ENCODE measurements around the gene KLF15. TPM values are rescaled to one million over a fixed set of nuclear protein-coding genes. Genes with fewer than 3 reads are reported as not detected.

The KLF15 gene
- total and polyA plus RNA-seq, 2 of the 4 experiments (the other 2 are of a cell fraction): 0.18 to 0.24 TPM

GRCh38 chr3:126337980-126338651 is 19.1 kb downstream of the KLF15 start:
- ChIA-PET CTCF (no interaction called here), POLR2A (ENCODE audit: unreplicated experiment) (no interaction called here)
- H3K9me1 ChIP-seq (ENCODE audit: insufficient read depth, low read length): no peaks in the 10 kb centered on the region
- no TSS peak for BruUV-seq (replicated peaks)
- no peak overlapping the region for H3K23ac ChIP-seq (ENCODE audit: low read depth, low read length)
- H3K4me3 ChIP-seq (ENCODE audit: insufficient read depth, low read depth, low read length): no peak overlapping the region
- H2BK120ac ChIP-seq (ENCODE audit: low read depth, low read length): no peak overlapping the region
- H3K56ac ChIP-seq (ENCODE audit: extremely low read depth, insufficient read depth, low read length): no peak overlapping the region
- no peaks in the 10 kb centered on the region for H3K4me1 ChIP-seq (ENCODE audit: control insufficient read depth, insufficient read depth, low read length)
- H4K8ac ChIP-seq (ENCODE audit: low read depth in 2 of 2, low read length in 2 of 2): no peak overlapping the region
- dilution Hi-C loops (cut with HindIII; ENCODE audit: low sequenced_read_pairs, unreplicated experiment): no loop called here
- H3K9me3 ChIP-seq (ENCODE audit: control insufficient read depth, insufficient read depth, low read length): no peaks in the 10 kb centered on the region
- no peak overlapping the region for H3K27ac ChIP-seq (ENCODE audit: insufficient read depth, low read length)
- no peak overlapping the region for H3K18ac ChIP-seq (ENCODE audit: low read depth, low read length)
- H2AFZ ChIP-seq (replicated peaks; ENCODE audit: low read length, poor library complexity): no peak overlapping the region
- H3K79me1 ChIP-seq (ENCODE audit: low read depth in 1 of 2, low read length in 2 of 2): no peaks in the 10 kb centered on the region
- no peak for DNase-seq
- H2BK15ac ChIP-seq (ENCODE audit: low read depth, low read length): no peak overlapping the region
- no peaks in the 10 kb centered on the region for H3K36me3 ChIP-seq (ENCODE audit: control insufficient read depth, insufficient read depth, low read length)
- in situ Hi-C loops (cut with MboI; ENCODE audit: low sequenced_read_pairs): no loop called here
- TF ChIP-seq POLR2A (IDR thresholded peaks at IDR 0.05; ENCODE audit: low read depth, low read length) (no peak), ELK1 (IDR thresholded peaks at IDR 0.05; ENCODE audit: borderline replicate concordance, low read depth, low read length) (no peak), CTCF (conservative IDR thresholded peaks at IDR 0.05; ENCODE audit: low read depth, low read length) (no peak), MAZ (IDR thresholded peaks at IDR 0.05; ENCODE audit: borderline replicate concordance, low read depth, low read length) (no peak), RAD21 (IDR thresholded peaks at IDR 0.05; ENCODE audit: low read length) (no peak), RFX5 (IDR thresholded peaks at IDR 0.05; ENCODE audit: low read depth, low read length) (no peak), CHD1 (IDR thresholded peaks at IDR 0.05; ENCODE audit: low read depth, low read length) (no peak), MAFK (IDR thresholded peaks at IDR 0.05; ENCODE audit: low read depth, low read length) (no peak), RCOR1 (IDR thresholded peaks at IDR 0.05; ENCODE audit: insufficient replicate concordance, low read length) (no peak), MXI1 (IDR thresholded peaks at IDR 0.05; ENCODE audit: borderline replicate concordance, low read depth, low read length) (no peak), USF2 (IDR thresholded peaks at IDR 0.05; ENCODE audit: low read depth, low read length) (no peak)
- H2AK5ac ChIP-seq (ENCODE audit: low read depth, low read length): no peak overlapping the region
- H4K20me1 ChIP-seq (ENCODE audit: insufficient read depth, low read length): no peaks in the 10 kb centered on the region
- H3K14ac ChIP-seq (replicated peaks; ENCODE audit: low read depth, low read length): no peak overlapping the region
- 69% methylated on average over 7 of the region's 11 CpGs; no CpG with 5 or more reads in 1 of the 2 experiments for WGBS, 2 experiments (ENCODE audit: extremely low coverage in 2 of 2, insufficient read length in 1 of 2)
- no peak overlapping the region for H3K9ac ChIP-seq (ENCODE audit: low read depth, low read length)
- no peak overlapping the region for H3K4ac ChIP-seq (ENCODE audit: low read depth, low read length)
- intact Hi-C loops (cut with micrococcal nuclease): no loop called here
- H3K4me2 ChIP-seq (ENCODE audit: low read depth, low read length): no peak overlapping the region
- H4K91ac ChIP-seq (ENCODE audit: insufficient read depth, low read depth, low read length): no peak overlapping the region
- H3K27me3 ChIP-seq (ENCODE audit: control insufficient read depth, insufficient read depth, low read length): peaks cover 21% of the 10 kb centered on the region
- no peak overlapping the region for H4K5ac ChIP-seq (ENCODE audit: low read depth, low read length)
- no peak overlapping the region for H2AK9ac ChIP-seq (replicated peaks; ENCODE audit: low read depth, low read length, poor library complexity)
- H2BK20ac ChIP-seq (ENCODE audit: low read depth, low read length): no peak overlapping the region
- no peak for ATAC-seq (ENCODE audit: low read depth)
- no peak overlapping the region for H2BK5ac ChIP-seq (ENCODE audit: low read depth, low read length, poor library complexity, severe bottlenecking)
